Mesothelial cell of epicardium (in vitro differentiated cells): ENCODE data around the gene PRR30. TPM values are rescaled to one million over a fixed set of nuclear protein-coding genes. Genes with fewer than 3 reads are reported as not detected.

Experiments used
- DNase-seq, 2 experiments: peaks; one replicate each; pipeline ENCODE4 v3.0.0; 2021; ENCODE audit warnings: low spot score in 2 of 2; ENCODE audit not compliant: unreplicated experiment in 2 of 2
- H3K27ac Mint-ChIP-seq: 2 replicates; pipeline ENCODE4 v1.8.0; 2021; ENCODE audit warnings: mixed read lengths
- H3K27me3 Mint-ChIP-seq: 2 replicates; pipeline ENCODE4 v1.8.0; 2021; ENCODE audit warnings: low read depth, mixed read lengths
- H3K36me3 Mint-ChIP-seq: 2 replicates; pipeline ENCODE4 v1.8.0; 2021; ENCODE audit warnings: mixed read lengths
- H3K4me1 Mint-ChIP-seq: 2 replicates; pipeline ENCODE4 v1.8.0; 2021; ENCODE audit warnings: mixed read lengths
- H3K4me3 Mint-ChIP-seq: 2 replicates; pipeline ENCODE4 v1.8.0; 2021; ENCODE audit warnings: mild to moderate bottlenecking, moderate library complexity, mixed read lengths
- H3K9me3 Mint-ChIP-seq: 2 replicates; pipeline ENCODE4 v1.8.0; 2021; ENCODE audit warnings: mixed read lengths
- total RNA-seq: library from RNA; stranded (reverse); gene quantifications from 3 replicates; pipeline ENCODE4 v1.2.1, GENCODE V29; 2021
- TF ChIP-seq, protein P1 (sequence below): fragments of 200-600 bp; sonication (generic); IDR thresholded peaks from one replicate; pipeline ENCODE4 v1.5.0; 2021; ENCODE audit warnings: antibody characterized with exemption; ENCODE audit not compliant: unreplicated experiment

PRR30 gene
- total RNA-seq = not detected in 3 replicates

DNA sequence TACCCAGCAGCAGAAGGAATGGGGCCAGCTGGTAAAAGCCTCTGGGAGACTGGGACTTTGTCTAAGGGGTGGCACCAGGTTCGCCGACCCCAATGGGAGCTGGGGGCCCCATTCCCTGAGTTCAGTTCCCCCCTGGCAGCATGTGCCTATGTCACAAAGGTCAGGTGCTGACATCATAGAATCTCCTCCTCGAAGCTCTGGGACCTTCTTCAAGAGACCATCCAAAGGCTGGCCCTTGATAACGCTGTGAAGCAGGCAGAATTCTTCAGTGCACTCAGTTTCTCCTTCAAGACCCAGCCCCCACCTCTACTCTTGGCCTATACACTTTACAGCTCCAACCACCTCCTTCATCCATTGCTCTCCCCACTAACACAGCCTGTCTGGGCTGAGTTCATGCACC lies at the start of gene PRR30:
Gene PRR30, minus strand, starts transcription at position 101 of the 400 bp plus-strand sequence. CDS start 1,081 bp downstream, outside the sequence.
- no peak within 1 kb of the TSS for H3K27ac Mint-ChIP-seq
- TF ChIP-seq, protein P1, sequence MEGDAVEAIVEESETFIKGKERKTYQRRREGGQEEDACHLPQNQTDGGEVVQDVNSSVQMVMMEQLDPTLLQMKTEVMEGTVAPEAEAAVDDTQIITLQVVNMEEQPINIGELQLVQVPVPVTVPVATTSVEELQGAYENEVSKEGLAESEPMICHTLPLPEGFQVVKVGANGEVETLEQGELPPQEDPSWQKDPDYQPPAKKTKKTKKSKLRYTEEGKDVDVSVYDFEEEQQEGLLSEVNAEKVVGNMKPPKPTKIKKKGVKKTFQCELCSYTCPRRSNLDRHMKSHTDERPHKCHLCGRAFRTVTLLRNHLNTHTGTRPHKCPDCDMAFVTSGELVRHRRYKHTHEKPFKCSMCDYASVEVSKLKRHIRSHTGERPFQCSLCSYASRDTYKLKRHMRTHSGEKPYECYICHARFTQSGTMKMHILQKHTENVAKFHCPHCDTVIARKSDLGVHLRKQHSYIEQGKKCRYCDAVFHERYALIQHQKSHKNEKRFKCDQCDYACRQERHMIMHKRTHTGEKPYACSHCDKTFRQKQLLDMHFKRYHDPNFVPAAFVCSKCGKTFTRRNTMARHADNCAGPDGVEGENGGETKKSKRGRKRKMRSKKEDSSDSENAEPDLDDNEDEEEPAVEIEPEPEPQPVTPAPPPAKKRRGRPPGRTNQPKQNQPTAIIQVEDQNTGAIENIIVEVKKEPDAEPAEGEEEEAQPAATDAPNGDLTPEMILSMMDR = no peak

DNA sequence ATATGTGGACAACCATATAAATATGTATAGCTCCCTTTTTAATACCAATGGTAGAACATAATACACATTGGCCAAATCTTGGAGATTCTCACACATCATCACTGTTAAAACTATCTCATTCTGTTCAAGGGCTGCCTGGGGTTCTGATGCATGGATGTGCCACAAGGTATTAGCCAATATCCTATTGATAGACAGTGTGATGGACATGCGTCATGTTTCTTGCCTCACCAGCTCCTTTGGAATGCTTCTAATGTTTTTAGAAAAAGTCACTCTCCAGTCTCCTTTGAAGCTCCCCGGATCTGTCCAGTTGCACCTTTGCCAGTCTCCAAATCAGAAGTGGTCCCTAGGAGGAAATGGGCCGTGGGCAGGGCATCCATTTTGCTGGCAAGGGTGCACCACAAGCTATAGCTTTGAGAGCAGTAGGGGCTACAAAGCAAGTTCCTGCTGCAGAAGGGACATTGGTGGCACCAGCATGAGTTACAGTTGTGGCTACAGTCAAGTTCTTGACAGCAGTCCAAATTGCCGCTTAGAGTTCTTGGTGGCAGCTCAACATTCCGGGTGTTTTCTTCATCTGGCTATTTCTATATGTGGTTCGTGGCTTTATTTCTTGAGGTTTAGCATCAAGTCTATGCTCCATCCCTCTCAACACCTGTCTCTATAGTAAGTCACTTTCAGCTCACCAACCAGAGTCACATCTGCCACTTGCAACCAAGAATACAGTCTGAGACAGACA lies 47.6 kb upstream of the PRR30 start:
- Mint-ChIP-seq H3K36me3 (no peaks in the 10 kb centered on the region), H3K27ac (no peak overlapping the region)
- TF ChIP-seq, protein P1 = no peak

More for the DNA sequence above, at the start of gene PRR30:
- Mint-ChIP-seq H3K9me3 (peaks cover 14% of the 10 kb centered on the region), H3K4me1 (no peaks in the 10 kb centered on the region), H3K36me3 (no peaks in the 10 kb centered on the region), H3K27me3 (peaks cover 18% of the 10 kb centered on the region), H3K4me3 (no peak within 1 kb of the TSS)
- no peak for DNase-seq

DNA sequence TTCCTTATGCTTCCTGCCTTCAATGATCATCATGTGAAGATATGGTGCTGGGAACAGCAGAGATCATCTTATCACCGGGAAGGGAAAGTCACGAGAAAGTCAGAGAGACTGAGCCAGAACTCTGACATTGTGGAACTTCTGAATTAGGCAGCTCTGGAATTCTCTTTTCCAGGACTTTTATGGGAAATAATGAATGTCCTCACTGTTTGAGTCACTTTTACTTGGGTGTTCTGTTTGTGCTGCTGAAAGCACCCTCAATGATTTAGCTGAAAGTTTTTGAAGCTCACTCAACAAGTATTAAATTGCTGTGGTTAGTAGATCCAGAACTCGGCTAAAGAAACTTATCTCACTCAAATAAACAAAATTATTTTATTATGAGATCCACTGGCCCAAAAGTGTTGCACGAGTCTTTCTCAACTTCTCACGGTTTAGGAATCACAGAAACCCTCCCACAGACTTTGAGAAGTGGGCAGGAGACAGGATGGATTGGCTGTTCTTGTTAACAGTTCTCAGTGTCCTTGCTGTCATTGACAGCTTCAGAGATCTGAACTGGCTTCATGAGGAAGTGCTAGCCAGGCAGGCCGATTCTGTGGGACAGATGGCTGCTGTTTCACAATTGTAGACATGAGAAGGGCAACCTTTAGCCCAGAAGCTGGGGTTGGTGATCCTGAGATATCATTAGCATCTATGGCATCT lies 46.3 kb upstream of the PRR30 start:
- Mint-ChIP-seq H3K4me1 (no peaks in the 10 kb centered on the region), H3K27ac (peak overlapping the region; percentile 43), H3K36me3 (no peaks in the 10 kb centered on the region), H3K27me3 (peaks cover 5% of the 10 kb centered on the region), H3K4me3 (no peak overlapping the region), H3K9me3 (peaks cover 4% of the 10 kb centered on the region)
- no peak for DNase-seq
- TF ChIP-seq, protein P1 = no peak

More for the DNA sequence above, 47.6 kb upstream of the PRR30 start:
- Mint-ChIP-seq H3K9me3 (peaks cover 4% of the 10 kb centered on the region), H3K4me3 (no peak overlapping the region), H3K4me1 (no peaks in the 10 kb centered on the region), H3K27me3 (peaks cover 2% of the 10 kb centered on the region)
- no peak for DNase-seq

DNA sequence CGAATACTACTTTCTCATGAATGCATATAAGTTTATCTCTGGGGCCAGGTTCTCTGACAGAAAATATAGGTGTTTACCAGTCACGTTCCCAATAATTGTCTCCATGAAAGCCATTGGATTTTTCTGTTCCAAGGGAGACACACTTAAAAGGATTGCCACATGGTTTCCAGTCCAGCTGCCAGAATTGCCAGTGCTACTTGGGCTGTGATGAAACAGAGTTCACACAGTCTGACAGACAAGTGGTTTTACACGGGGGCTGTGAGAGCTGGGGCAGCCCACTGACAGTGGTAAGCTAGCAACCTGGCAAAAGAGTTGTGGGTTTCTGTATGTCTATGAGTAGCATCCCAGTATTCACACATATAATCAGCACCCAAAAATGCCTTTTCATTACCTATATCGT lies 44.9 kb upstream of the PRR30 start:
- Mint-ChIP-seq H3K4me3 (no peak overlapping the region), H3K36me3 (no peaks in the 10 kb centered on the region), H3K9me3 (peaks cover 4% of the 10 kb centered on the region), H3K4me1 (no peaks in the 10 kb centered on the region), H3K27me3 (peaks cover 11% of the 10 kb centered on the region), H3K27ac (no peak overlapping the region)
- DNase-seq = no peak
- TF ChIP-seq, protein P1 = no peak

DNA sequence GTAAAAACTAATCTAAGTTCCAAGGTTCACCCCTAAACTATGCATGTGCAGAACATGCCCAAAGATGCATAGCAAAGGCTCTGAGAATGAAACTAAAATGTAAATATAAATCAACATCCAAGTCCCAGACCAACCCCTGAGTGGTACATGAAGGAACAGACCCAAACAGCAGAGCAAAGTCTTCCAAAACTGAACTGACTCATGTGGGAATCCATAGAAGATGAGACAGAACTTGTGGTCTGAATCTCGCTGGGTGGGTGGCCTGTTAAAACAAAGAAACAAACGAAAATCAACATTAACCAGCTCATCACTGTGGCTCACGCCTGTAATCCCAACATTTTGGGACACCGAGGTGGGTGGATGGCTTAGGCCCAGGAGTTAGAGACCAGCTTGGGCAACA lies 43.1 kb upstream of the PRR30 start:
- Mint-ChIP-seq H3K4me3 (no peak overlapping the region), H3K27me3 (peaks cover 23% of the 10 kb centered on the region), H3K9me3 (peaks cover 4% of the 10 kb centered on the region), H3K27ac (no peak overlapping the region), H3K36me3 (no peaks in the 10 kb centered on the region), H3K4me1 (no peaks in the 10 kb centered on the region)
- no peak for DNase-seq
- TF ChIP-seq, protein P1 = no peak
